GM10248 (cell line): ENCODE data around the gene PLBD2.

Source experiments
- CTCF ChIA-PET: fragments of 300-600 bp; sonication (Branson Sonifier 250); formaldehyde crosslinking; extraction: SDS; loops from one replicate; lab custom pipeline; 2021; ENCODE audit warnings: antibody characterized with exemption; lab: Yijun Ruan, JAX
- POLR2A ChIA-PET: fragments of 350-650 bp; sonication (Branson Sonifier 250); formaldehyde crosslinking; extraction: SDS; loops from one replicate; lab custom pipeline; 2020; ENCODE audit warnings: antibody characterized with exemption; lab: Yijun Ruan, JAX
- DNase-seq: peaks from one replicate; pipeline ENCODE4 v3.0.0; 2012; ENCODE audit errors: extremely low spot score
- CTCF ChIP-seq: IDR thresholded peaks from 2 replicates; pipeline ENCODE4 v1.5.1; 2012; ENCODE audit warnings: mild to moderate bottlenecking, low read depth; ENCODE audit errors: extremely low read depth, missing control alignments, control extremely low read depth

PLBD2 gene

GRCh38 chr12:113328368-113328889 is 30.0 kb upstream of the PLBD2 start:
- DNase-seq, result no peak
- ChIA-PET CTCF (interaction anchor here (1.1 to 1.4 kb wide), 3 partner anchors 8 to 155 kb away, joined by 3 read pairs; no protein-coding TSS in a partner anchor), POLR2A (no interaction called here)
- no peak for TF ChIP-seq CTCF

GRCh38 chr12:113329022-113329790 is 29.2 kb upstream of the PLBD2 start:
- POLR2A ChIA-PET, result no interaction called here
- CTCF ChIA-PET, result interaction anchor here (1.1 to 1.4 kb wide), 3 partner anchors 9 to 156 kb away, joined by 3 read pairs; no protein-coding TSS in a partner anchor
- TF ChIP-seq CTCF, result no peak
- no peak for DNase-seq

- POLR2A ChIA-PET, result no interaction called here
- CTCF ChIA-PET, result interaction anchor here (1.4 kb wide), 1 partner anchor 19 kb away, joined by 3 read pairs; no protein-coding TSS in a partner anchor
- TF ChIP-seq CTCF, result no peak
These were observed 28.5 kb upstream of the PLBD2 start for GRCh38 chr12:113329791-113330417.

GRCh38 chr12:113330505-113330904 is 27.9 kb upstream of the PLBD2 start:
- POLR2A ChIA-PET, result interaction anchor here (0.7 kb wide), 1 partner anchor 36 kb away, joined by 6 read pairs; no protein-coding TSS in a partner anchor
- TF ChIP-seq CTCF, result no peak
- no peak for DNase-seq
- CTCF ChIA-PET, result no interaction called here

More at GRCh38 chr12:113329791-113330417, 28.5 kb upstream of the PLBD2 start:
- no peak for DNase-seq

- POLR2A ChIA-PET, result interaction anchor here (0.6 kb wide), 1 partner anchor 111 kb away, joined by 4 read pairs; no protein-coding TSS in a partner anchor
- DNase-seq, result no peak
- TF ChIP-seq CTCF, result no peak
- CTCF ChIA-PET, result interaction anchor here (1.2 to 1.6 kb wide), 2 partner anchors 12 to 35 kb away, joined by 3 to 4 read pairs; no protein-coding TSS in a partner anchor
These were observed 25.5 kb upstream of the PLBD2 start for GRCh38 chr12:113332688-113333417.

- ChIA-PET POLR2A (interaction anchor here (0.6 kb wide), 2 partner anchors 72 to 112 kb away, joined by 4 to 10 read pairs; no protein-coding TSS in a partner anchor), CTCF (interaction anchor here (1.6 kb wide), 1 partner anchor 13 kb away, joined by 4 read pairs; no protein-coding TSS in a partner anchor)
- no peak for TF ChIP-seq CTCF
- DNase-seq, result no peak
These were observed 25.0 kb upstream of the PLBD2 start for GRCh38 chr12:113333418-113333750.
